Smooth muscle cell of the brain vasculature (primary cell): ENCODE measurements around the gene GSTP1.
A peak's percentile ranks its signal among the peaks of the same experiment; 100 is the strongest.
"Not testable (repeated sequence)": the region's sequence is repeated elsewhere in the genome, so short reads cannot be mapped to it uniquely, and the experiment has no call there.

ENCODE experiments used
- DNase-seq: peaks from one replicate; pipeline ENCODE4 v3.0.0-alpha.2; 2012; ENCODE audit warnings: low read depth, low spot score

Gene GSTP1

GRCh38 chr11:67614730-67615714, 31.4 kb downstream of the GSTP1 start:
- DNase-seq = no peak

GRCh38 chr11:67615728-67616430, 32.3 kb downstream of the GSTP1 start:
- DNase-seq = no peak

GRCh38 chr11:67616431-67617242, 33.0 kb downstream of the GSTP1 start:
- no peak for DNase-seq

- DNase-seq = no peak
Measured at GRCh38 chr11:67617243-67617953, 33.8 kb downstream of the GSTP1 start.

- DNase-seq = not testable (repeated sequence)
Measured at GRCh38 chr11:67618901-67619659, 35.5 kb downstream of the GSTP1 start.

- not testable (repeated sequence) for DNase-seq
Measured at GRCh38 chr11:67619683-67620618, 36.3 kb downstream of the GSTP1 start.

- DNase-seq = not testable (repeated sequence)
Measured at GRCh38 chr11:67620621-67621020, 37.0 kb downstream of the GSTP1 start.

- DNase-seq = not testable (repeated sequence)
Measured at GRCh38 chr11:67621928-67622327, 38.3 kb downstream of the GSTP1 start.

GRCh38 chr11:67622905-67623304, 39.3 kb downstream of the GSTP1 start:
- DNase-seq = not testable (repeated sequence)

GRCh38 chr11:67623795-67624194, 40.2 kb downstream of the GSTP1 start:
- not testable (repeated sequence) for DNase-seq

GRCh38 chr11:67626131-67626833, 42.7 kb downstream of the GSTP1 start:
- DNase-seq = not testable (repeated sequence)

GRCh38 chr11:67626970-67627369, 43.4 kb downstream of the GSTP1 start:
- DNase-seq = no peak

GRCh38 chr11:67627441-67627811, 43.8 kb downstream of the GSTP1 start:
- DNase-seq = no peak

GRCh38 chr11:67627812-67628624, 44.4 kb downstream of the GSTP1 start:
- no peak for DNase-seq

- DNase-seq = no peak
Measured at GRCh38 chr11:67628710-67629385, 45.2 kb downstream of the GSTP1 start.

- DNase-seq = peak; percentile 53
Measured at GRCh38 chr11:67629386-67630227, 46.0 kb downstream of the GSTP1 start, which contains the start of gene NUDT8. NUDT8 (minus strand) TSS chr11:67629937; CDS start chr11:67629911, 26 bp downstream.
